WTC11 (cell line): Measurements from ENCODE around the gene ECSCR. TPM values are rescaled to one million over a fixed set of nuclear protein-coding genes. Genes with fewer than 3 reads are reported as not detected.
A peak's percentile ranks its signal among the peaks of the same experiment; 100 is the strongest.

Experiments used
- ATAC-seq: fragments of 200-7000 bp; cut with Tn5 transposase; 2 replicates; pipeline ENCODE4 v1.10.0; 2021; ENCODE audit warnings: mild to moderate bottlenecking, moderate library complexity
- CTCF ChIA-PET: fragments of 300-600 bp; sonication (Branson Sonifier 250); formaldehyde crosslinking; loops from one replicate; lab custom pipeline; 2021; ENCODE audit warnings: antibody characterized with exemption; lab: Charles Lee
- POLR2A ChIA-PET: fragments of 350-600 bp; sonication (Branson Sonifier 250); formaldehyde crosslinking; loops from one replicate; lab custom pipeline; 2021; ENCODE audit warnings: antibody characterized with exemption; lab: Charles Lee
- DNase-seq: peaks from one replicate; pipeline ENCODE4 v3.0.0; 2021; ENCODE audit warnings: low spot score
- H3K27ac Mint-ChIP-seq: 2 replicates; pipeline ENCODE4 v1.8.0; 2021; ENCODE audit warnings: mixed read lengths
- H3K27me3 Mint-ChIP-seq: 2 replicates; pipeline ENCODE4 v1.8.0; 2021; ENCODE audit warnings: low read depth, mild to moderate bottlenecking, moderate library complexity, mixed read lengths
- H3K36me3 Mint-ChIP-seq: 2 replicates; pipeline ENCODE4 v1.8.0; 2021; ENCODE audit warnings: mixed read lengths
- H3K4me1 Mint-ChIP-seq: 2 replicates; pipeline ENCODE4 v1.8.0; 2022; ENCODE audit warnings: mixed read lengths
- H3K4me3 Mint-ChIP-seq: 2 replicates; pipeline ENCODE4 v1.8.0; 2021; ENCODE audit warnings: mild to moderate bottlenecking, moderate library complexity, mixed read lengths
- H3K9me3 Mint-ChIP-seq: 2 replicates; pipeline ENCODE4 v1.8.0; 2021; ENCODE audit warnings: mixed read lengths
- CBFB ChIP-seq: sonication (generic); formaldehyde crosslinking; IDR thresholded peaks from 2 replicates; pipeline ENCODE4 v1.8.1; 2022; ENCODE audit warnings: mild to moderate bottlenecking, low read depth, missing genetic modification reagents
- CREM ChIP-seq: sonication (generic); formaldehyde crosslinking; IDR thresholded peaks from 2 replicates; pipeline ENCODE4 v1.8.1; 2022; ENCODE audit warnings: mild to moderate bottlenecking, missing genetic modification reagents, moderate library complexity
- FOXJ3 ChIP-seq: sonication (generic); formaldehyde crosslinking; IDR thresholded peaks from 2 replicates; pipeline ENCODE4 v1.9.0; 2021; ENCODE audit warnings: missing genetic modification reagents, mild to moderate bottlenecking, borderline replicate concordance
- FOXK1 ChIP-seq: sonication (generic); formaldehyde crosslinking; IDR thresholded peaks from 2 replicates; pipeline ENCODE4 v1.8.0; 2022; ENCODE audit warnings: mild to moderate bottlenecking, moderate library complexity, missing genetic modification reagents
- GABPB1 ChIP-seq: sonication (generic); formaldehyde crosslinking; IDR thresholded peaks from 2 replicates; pipeline ENCODE4 v1.8.1; 2023; ENCODE audit warnings: mild to moderate bottlenecking, missing genetic modification reagents
- IRF1 ChIP-seq: sonication (generic); formaldehyde crosslinking; IDR thresholded peaks from 2 replicates; pipeline ENCODE4 v1.8.0; 2023; ENCODE audit warnings: missing genetic modification reagents
- IRF2 ChIP-seq: sonication (generic); formaldehyde crosslinking; IDR thresholded peaks from 2 replicates; pipeline ENCODE4 v1.8.0; 2022; ENCODE audit warnings: low read depth, missing genetic modification reagents, borderline replicate concordance
- JUN ChIP-seq: sonication (generic); formaldehyde crosslinking; IDR thresholded peaks from 2 replicates; pipeline ENCODE4 v1.8.0; 2023; ENCODE audit warnings: mild to moderate bottlenecking, missing genetic modification reagents
- NR1H2 ChIP-seq: sonication (generic); formaldehyde crosslinking; IDR thresholded peaks from 2 replicates; pipeline ENCODE4 v1.9.0; 2021; ENCODE audit warnings: mild to moderate bottlenecking, moderate library complexity, missing genetic modification reagents
- SP1 ChIP-seq: sonication (generic); formaldehyde crosslinking; conservative IDR thresholded peaks from 2 replicates; pipeline ENCODE4 v1.8.1; 2022; ENCODE audit warnings: missing genetic modification reagents
- TP53 ChIP-seq: sonication (generic); formaldehyde crosslinking; IDR thresholded peaks from 2 replicates; pipeline ENCODE4 v1.8.1; 2023; ENCODE audit warnings: mild to moderate bottlenecking, missing genetic modification reagents
- USF1 ChIP-seq: sonication (generic); formaldehyde crosslinking; IDR thresholded peaks from 2 replicates; pipeline ENCODE4 v1.8.0; 2022; ENCODE audit warnings: mild to moderate bottlenecking, missing genetic modification reagents
- ZMAT4 ChIP-seq: fragments of 250-450 bp; sonication (Bioruptor Pico); IDR thresholded peaks from 2 replicates; pipeline ENCODE4 v1.9.0; 2021; ENCODE audit warnings: mild to moderate bottlenecking
- ZNF121 ChIP-seq: sonication (generic); formaldehyde crosslinking; IDR thresholded peaks from 2 replicates; pipeline ENCODE4 v1.8.0; 2023; ENCODE audit warnings: missing genetic modification reagents
- ZNF138 ChIP-seq: sonication (generic); formaldehyde crosslinking; conservative IDR thresholded peaks from 2 replicates; pipeline ENCODE4 v1.8.1; 2022; ENCODE audit warnings: mild to moderate bottlenecking, moderate library complexity, missing genetic modification reagents
- ZNF396 ChIP-seq: fragments of 250-450 bp; sonication (Bioruptor Pico); IDR thresholded peaks from 2 replicates; pipeline ENCODE4 v1.8.0; 2021; ENCODE audit warnings: mild to moderate bottlenecking, moderate library complexity, borderline replicate concordance
- ZNF423 ChIP-seq: fragments of 250-450 bp; sonication (Bioruptor Pico); IDR thresholded peaks from 2 replicates; pipeline ENCODE4 v2.1.2; 2022; ENCODE audit warnings: mild to moderate bottlenecking, moderate library complexity
- total RNA-seq: library from RNA; stranded (reverse); gene quantifications from 3 replicates; pipeline ENCODE4 v1.2.3, GENCODE V29; 2021
- TF ChIP-seq, protein P1 (sequence below): sonication (generic); formaldehyde crosslinking; IDR thresholded peaks from 2 replicates; pipeline ENCODE4 v1.8.1; 2023; ENCODE audit warnings: mild to moderate bottlenecking, missing genetic modification reagents, moderate library complexity
- TF ChIP-seq, protein P2 (sequence below): sonication (generic); formaldehyde crosslinking; conservative IDR thresholded peaks from 2 replicates; pipeline ENCODE4 v1.8.1; 2022; ENCODE audit warnings: mild to moderate bottlenecking, missing genetic modification reagents

Gene ECSCR
- total RNA-seq, 1 experiment from 2014 or later, result 2.7 TPM

DNA sequence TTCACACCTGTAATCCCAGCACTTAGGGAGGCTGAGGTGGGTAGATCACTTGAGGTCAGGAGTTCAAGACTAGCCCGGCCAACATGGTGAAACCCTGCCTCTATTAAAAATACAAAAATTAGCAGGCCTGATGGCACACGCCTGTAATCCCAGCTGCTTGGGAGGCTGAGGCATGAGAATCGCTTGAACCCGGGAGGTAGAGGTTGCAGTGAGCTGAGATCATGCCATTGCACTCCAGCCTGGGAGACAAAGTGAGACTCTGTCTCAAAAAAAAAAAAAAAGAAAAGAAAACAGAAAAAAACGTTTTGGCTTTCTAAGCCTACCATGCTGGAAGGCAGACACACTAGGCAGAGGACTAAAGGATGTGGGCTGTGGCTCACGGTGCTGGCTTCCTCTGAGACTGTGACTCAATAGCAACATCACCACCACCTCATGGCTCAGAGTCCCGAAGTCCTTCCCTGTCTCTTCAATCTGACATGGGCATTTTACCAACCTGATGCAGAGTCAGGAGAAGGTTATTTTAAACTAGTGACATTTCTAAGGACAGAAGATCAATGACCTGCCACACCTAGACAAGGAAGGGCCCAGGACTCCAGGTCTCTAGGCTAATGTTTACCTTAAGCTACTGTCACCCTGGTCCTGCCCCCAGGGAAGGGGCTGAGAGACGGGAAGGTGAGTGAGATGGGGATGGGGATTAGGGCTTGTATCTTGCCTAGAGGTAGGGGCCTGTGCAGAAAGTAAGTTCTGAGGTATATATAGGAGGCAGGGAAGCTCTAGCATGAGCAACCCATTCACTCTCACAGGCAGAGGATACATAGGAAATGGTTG is 3.7 kb downstream of the ECSCR start (continued):
- TF ChIP-seq FOXJ3 (CRISPR knock-in tag) (no peak), ZNF423 (CRISPR knock-in tag) (no peak), ZMAT4 (CRISPR knock-in tag) (no peak), SP1 (no peak), CREM (no peak), NR1H2 (CRISPR knock-in tag) (no peak), GABPB1 (no peak), FOXK1 (no peak), ZNF138 (CRISPR knock-in tag) (no peak), ZNF396 (CRISPR knock-in tag) (no peak), CBFB (CRISPR knock-in tag) (no peak), TP53 (CRISPR knock-in tag) (no peak), IRF1 (CRISPR knock-in tag) (no peak)
- TF ChIP-seq, protein P1, sequence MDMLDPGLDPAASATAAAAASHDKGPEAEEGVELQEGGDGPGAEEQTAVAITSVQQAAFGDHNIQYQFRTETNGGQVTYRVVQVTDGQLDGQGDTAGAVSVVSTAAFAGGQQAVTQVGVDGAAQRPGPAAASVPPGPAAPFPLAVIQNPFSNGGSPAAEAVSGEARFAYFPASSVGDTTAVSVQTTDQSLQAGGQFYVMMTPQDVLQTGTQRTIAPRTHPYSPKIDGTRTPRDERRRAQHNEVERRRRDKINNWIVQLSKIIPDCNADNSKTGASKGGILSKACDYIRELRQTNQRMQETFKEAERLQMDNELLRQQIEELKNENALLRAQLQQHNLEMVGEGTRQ (CRISPR knock-in tag), result no peak

DNA sequence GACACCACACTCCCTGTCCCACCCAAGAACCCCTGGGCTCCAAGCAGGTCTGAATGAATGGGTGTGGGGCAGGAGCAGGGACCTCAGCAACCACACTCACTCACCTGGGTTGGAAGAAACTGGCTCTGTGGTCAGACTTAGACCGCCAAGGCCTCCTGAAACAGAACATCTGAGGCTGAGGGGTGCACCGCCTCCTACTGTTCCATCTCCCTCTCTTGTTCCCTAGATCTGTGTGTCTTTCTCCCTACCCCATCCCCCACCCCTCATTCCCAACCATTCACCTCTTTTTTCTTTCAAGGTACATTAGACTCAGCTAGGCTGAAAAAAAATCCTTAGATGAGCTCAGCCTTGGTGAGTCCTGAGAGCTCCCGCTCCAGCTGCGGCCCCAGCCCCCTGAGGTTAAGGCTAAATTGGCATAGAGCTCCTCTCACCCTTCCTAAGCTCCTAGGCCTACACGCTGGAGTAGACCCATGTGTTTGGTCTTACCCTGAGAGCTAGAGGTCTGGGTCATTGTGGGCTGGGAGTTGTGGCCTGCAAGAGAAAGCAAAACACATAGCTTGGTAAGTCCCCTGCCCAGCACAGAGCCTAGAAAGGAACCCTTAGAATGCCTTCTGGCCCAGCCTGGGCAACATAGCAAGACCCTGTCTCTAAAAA is 4.8 kb downstream of the ECSCR start:
- H3K4me3 Mint-ChIP-seq, result no peak overlapping the region
- H3K36me3 Mint-ChIP-seq, result no peaks in the 10 kb centered on the region
- no peaks in the 10 kb centered on the region for H3K27me3 Mint-ChIP-seq
- H3K4me1 Mint-ChIP-seq, result peaks cover 34% of the 10 kb centered on the region
- H3K27ac Mint-ChIP-seq, result no peak overlapping the region
- H3K9me3 Mint-ChIP-seq, result no peaks in the 10 kb centered on the region
- ChIA-PET CTCF (interaction anchor here (0.6 to 1.3 kb wide), 4 partner anchors 13 to 308 kb away, joined by 3 to 8 read pairs (median 4); no protein-coding TSS in a partner anchor), POLR2A (interaction anchor here (0.6 to 1.0 kb wide), 2 partner anchors 53 to 560 kb away, joined by 3 to 6 read pairs; partner anchors contain the start of gene SPATA24)
- DNase-seq, result no peak
- ATAC-seq, result no peak
- TF ChIP-seq ZNF121 (CRISPR knock-in tag), result peak; percentile 31; the same call in 1 of the 2 replicates
- no peak for TF ChIP-seq JUN (CRISPR knock-in tag)
- TF ChIP-seq, all 79 proteins: peak for 1

- Mint-ChIP-seq H3K4me3 (no peak overlapping the region), H3K36me3 (no peaks in the 10 kb centered on the region), H3K4me1 (peaks cover 29% of the 10 kb centered on the region), H3K9me3 (no peaks in the 10 kb centered on the region)
- ChIA-PET POLR2A (no interaction called here), CTCF (interaction anchor here (0.6 kb wide), 1 partner anchor 1165 kb away, joined by 3 read pairs; no protein-coding TSS in a partner anchor)
- DNase-seq, result no peak
- TF ChIP-seq USF1 (CRISPR knock-in tag) (no peak), NR1H2 (CRISPR knock-in tag) (no peak), IRF2 (CRISPR knock-in tag) (no peak)
- TF ChIP-seq, protein P2, sequence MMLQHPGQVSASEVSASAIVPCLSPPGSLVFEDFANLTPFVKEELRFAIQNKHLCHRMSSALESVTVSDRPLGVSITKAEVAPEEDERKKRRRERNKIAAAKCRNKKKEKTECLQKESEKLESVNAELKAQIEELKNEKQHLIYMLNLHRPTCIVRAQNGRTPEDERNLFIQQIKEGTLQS (CRISPR knock-in tag), result no peak
- TF ChIP-seq, all 79 proteins: peak for 0
- ATAC-seq, result no peak
- no peaks in the 10 kb centered on the region for H3K27me3 Mint-ChIP-seq
- no peak overlapping the region for H3K27ac Mint-ChIP-seq
Observed at GRCh38 chr5:139457241-139457640, 5.3 kb downstream of the ECSCR start.
